ENCODE measurements around the gene MBTD1. TPM values are rescaled to one million over a fixed set of nuclear protein-coding genes. Genes with fewer than 3 reads are reported as not detected.

The MBTD1 gene
- total RNA-seq, 4 donors from 2014 or later, result 15.3 to 91.7 (median 25.8) TPM

DNA sequence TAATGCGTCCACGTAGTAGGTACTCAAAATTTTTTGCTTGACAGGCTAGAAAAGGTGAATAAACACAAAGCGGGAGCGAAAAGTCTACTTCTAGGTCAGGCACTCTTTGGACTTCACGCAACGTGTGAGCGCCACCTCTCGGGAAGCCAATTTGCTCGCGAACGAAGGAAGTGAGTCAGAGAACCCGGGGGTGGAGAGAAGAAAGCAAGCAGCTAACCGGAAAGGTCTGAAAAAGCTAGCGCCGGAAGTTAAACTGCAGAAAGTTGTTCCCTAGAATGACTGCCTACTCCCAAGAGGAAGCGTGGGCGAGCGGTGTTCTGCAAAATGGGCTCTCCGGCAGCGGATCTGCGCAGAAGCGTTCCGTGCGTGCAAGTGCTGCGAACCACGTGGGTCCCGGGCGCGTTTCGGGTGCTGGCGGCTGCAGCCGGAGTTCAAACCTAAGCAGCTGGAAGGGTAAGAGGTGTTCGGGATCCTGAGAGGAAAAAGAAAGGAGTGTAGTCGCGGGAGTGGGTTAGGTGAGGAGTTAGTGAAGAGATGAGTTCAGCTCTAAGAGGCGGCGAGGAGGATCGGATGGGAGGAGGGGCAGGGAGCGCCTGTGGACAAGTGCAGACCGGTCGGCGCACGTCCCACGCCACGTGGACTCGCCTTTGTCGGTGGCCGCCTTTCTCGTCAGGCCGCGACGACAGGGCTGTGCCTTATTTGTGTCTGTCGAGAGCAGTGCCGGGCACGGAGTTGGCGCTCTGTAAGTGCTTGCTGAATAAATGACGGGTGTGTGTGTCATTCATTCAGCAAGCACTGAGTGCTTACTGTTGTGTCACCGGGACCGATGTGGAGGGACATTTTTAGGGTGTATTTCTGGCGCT, 106.4 kb downstream of the MBTD1 start, which contains the start of gene NME1:
Gene NME1 (plus strand): TSS at position 350 of the 863 bp plus-strand sequence. CDS start 2,096 bp downstream, outside the sequence.
- Histone ChIP-seq H3K4me3 (peak within 1 kb of the TSS; percentile 63), H3K27me3 (no peaks in the 10 kb centered on the region), H3K9me3 (no peaks in the 10 kb centered on the region), H3K36me3 (peaks cover 9% of the 10 kb centered on the region), H3K4me1 (peaks cover 22% of the 10 kb centered on the region), H3K27ac (peak within 1 kb of the TSS; percentile 66)
- WGBS, result under 1% methylated on average over 60 of the region's 60 CpGs
- DNase-seq (ENCODE audit: low spot score in 2 of 2), result peak; percentile 98
- peak in 2 of 3 donors; percentile 82 to 97 for TF ChIP-seq POLR2AphosphoS5 (IDR thresholded peaks at IDR 0.05)
- no peak for TF ChIP-seq EP300 (IDR thresholded peaks at IDR 0.05)
- TF ChIP-seq, protein P1, sequence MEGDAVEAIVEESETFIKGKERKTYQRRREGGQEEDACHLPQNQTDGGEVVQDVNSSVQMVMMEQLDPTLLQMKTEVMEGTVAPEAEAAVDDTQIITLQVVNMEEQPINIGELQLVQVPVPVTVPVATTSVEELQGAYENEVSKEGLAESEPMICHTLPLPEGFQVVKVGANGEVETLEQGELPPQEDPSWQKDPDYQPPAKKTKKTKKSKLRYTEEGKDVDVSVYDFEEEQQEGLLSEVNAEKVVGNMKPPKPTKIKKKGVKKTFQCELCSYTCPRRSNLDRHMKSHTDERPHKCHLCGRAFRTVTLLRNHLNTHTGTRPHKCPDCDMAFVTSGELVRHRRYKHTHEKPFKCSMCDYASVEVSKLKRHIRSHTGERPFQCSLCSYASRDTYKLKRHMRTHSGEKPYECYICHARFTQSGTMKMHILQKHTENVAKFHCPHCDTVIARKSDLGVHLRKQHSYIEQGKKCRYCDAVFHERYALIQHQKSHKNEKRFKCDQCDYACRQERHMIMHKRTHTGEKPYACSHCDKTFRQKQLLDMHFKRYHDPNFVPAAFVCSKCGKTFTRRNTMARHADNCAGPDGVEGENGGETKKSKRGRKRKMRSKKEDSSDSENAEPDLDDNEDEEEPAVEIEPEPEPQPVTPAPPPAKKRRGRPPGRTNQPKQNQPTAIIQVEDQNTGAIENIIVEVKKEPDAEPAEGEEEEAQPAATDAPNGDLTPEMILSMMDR (IDR thresholded peaks at IDR 0.05), result peak; percentile 47 to 81

DNA sequence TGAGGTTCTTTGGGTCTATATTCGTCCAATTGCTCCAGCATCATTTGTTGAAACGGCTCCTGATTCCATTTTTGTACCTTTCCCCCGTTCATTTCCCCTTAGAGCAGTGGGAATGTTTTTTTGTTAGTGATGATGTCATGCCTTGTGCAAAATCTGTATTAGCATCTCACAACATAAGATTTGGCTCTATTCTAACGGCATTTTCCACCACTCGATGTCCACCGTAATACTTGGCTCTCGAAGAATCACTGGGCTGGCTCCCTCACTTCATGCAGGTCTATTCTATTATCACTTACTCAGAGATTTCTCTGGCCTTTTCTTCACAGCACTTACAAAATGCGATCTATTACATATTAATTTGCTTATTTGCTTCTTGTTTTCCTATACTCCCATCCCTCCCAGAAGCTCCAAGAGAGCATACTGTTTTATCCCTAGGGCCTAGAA, 107.1 kb downstream of the MBTD1 start:
- TF ChIP-seq POLR2AphosphoS5 (IDR thresholded peaks at IDR 0.05) (no peak), EP300 (IDR thresholded peaks at IDR 0.05) (no peak), POLR2A (IDR thresholded peaks at IDR 0.05) (no peak)
- TF ChIP-seq, protein P1 (IDR thresholded peaks at IDR 0.05), result no peak
- Histone ChIP-seq H3K4me1 (peaks cover 22% of the 10 kb centered on the region), H3K27ac (peak overlapping the region; percentile 66), H3K4me3 (peak overlapping the region; percentile 63), H3K36me3 (peaks cover 5% of the 10 kb centered on the region), H3K27me3 (no peaks in the 10 kb centered on the region), H3K9me3 (no peaks in the 10 kb centered on the region)
- 18% methylated on average over 8 of the region's 8 CpGs for WGBS
- DNase-seq (ENCODE audit: low spot score in 2 of 2), result no peak

DNA sequence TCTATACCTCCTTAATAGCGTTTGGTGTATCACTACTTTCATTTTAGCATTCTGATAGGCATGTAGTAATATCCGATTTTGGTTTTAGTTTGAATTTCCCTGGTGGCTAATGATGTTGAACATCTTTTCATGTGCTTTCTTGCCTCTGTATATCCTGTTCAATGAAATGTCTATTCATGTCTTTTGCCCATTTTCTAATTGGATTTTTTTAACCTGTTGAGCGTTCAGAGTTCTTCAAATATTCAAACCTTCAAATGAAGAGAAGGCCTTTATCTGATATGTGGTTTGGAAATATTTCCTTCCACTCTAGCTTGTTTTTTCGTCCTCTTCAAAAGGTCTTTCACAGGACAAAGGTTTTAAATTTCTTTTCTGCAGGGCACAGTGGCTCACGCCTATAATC, 108.9 kb downstream of the MBTD1 start:
- no peaks in the 10 kb centered on the region for H3K36me3 ChIP-seq
- no peak for DNase-seq (ENCODE audit: low spot score in 2 of 2)
- TF ChIP-seq EP300 (IDR thresholded peaks at IDR 0.05), result no peak
- TF ChIP-seq, protein P1 (IDR thresholded peaks at IDR 0.05), result no peak
- TF ChIP-seq POLR2AphosphoS5 (IDR thresholded peaks at IDR 0.05), result no peak
- TF ChIP-seq POLR2A (IDR thresholded peaks at IDR 0.05), result no peak
- no peaks in the 10 kb centered on the region for H3K9me3 ChIP-seq
- peaks cover 22% of the 10 kb centered on the region for H3K4me1 ChIP-seq
- H3K4me3 ChIP-seq, result no peak overlapping the region
- H3K27ac ChIP-seq, result no peak overlapping the region
- no peaks in the 10 kb centered on the region for H3K27me3 ChIP-seq
- 93% methylated on average over 5 of the region's 5 CpGs for WGBS

DNA sequence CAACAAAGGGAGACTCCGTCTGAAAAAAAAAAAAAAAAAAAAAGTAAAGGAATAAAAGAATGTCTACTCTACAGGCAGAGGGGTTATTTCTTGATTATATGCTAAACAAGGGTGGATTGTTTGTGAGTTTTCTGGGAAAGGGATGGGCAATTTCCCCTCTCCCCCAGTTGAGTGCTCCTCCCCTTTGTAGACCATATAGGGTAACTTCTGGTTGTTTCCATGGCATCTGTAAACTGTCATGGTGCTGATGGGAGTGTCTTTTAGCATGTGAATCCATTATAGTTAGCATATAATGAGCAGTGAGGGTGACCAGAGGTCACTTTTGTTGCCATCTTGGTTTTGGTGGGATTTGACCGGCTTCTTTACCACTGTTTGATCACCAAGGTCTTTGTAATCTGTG, 110.7 kb downstream of the MBTD1 start:
- DNase-seq (ENCODE audit: low spot score in 2 of 2), result no peak
- no peaks in the 10 kb centered on the region for H3K36me3 ChIP-seq
- no peak overlapping the region for H3K27ac ChIP-seq
- H3K4me3 ChIP-seq, result no peak overlapping the region
- peaks cover 12% of the 10 kb centered on the region for H3K4me1 ChIP-seq
- WGBS, result 79% methylated on average over 2 of the region's 2 CpGs
- TF ChIP-seq, protein P1 (IDR thresholded peaks at IDR 0.05), result no peak
- no peak for TF ChIP-seq POLR2AphosphoS5 (IDR thresholded peaks at IDR 0.05)
- TF ChIP-seq POLR2A (IDR thresholded peaks at IDR 0.05), result no peak
- TF ChIP-seq EP300 (IDR thresholded peaks at IDR 0.05), result no peak
- H3K27me3 ChIP-seq, result no peaks in the 10 kb centered on the region
- no peaks in the 10 kb centered on the region for H3K9me3 ChIP-seq

DNA sequence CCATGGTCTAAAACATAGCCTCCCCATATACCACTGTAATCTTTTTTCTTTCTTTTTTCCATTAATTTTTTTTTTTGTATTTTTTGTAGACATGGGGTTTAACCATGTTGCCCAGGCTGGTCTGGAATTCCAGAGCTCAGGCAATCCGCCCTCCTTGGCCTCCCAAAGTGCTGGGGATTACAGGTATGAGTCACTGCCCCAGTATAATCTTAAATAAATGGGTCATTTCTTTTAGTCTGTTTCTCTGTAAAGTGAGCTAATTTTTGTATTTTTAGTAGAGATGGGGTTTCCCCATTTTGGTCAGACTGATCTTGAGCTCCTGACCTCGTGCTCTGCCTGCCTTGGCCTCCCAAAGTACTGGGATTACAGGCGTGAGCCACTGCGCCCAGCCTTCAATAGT, 112.2 kb downstream of the MBTD1 start:
- no peaks in the 10 kb centered on the region for H3K27me3 ChIP-seq
- H3K36me3 ChIP-seq, result no peaks in the 10 kb centered on the region
- H3K4me3 ChIP-seq, result no peak overlapping the region
- H3K4me1 ChIP-seq, result peaks cover 4% of the 10 kb centered on the region
- no peak for DNase-seq (ENCODE audit: low spot score in 2 of 2)
- no peak overlapping the region for H3K27ac ChIP-seq
- TF ChIP-seq POLR2AphosphoS5 (IDR thresholded peaks at IDR 0.05) (no peak), EP300 (IDR thresholded peaks at IDR 0.05) (no peak), POLR2A (IDR thresholded peaks at IDR 0.05) (no peak)
- TF ChIP-seq, protein P1 (IDR thresholded peaks at IDR 0.05), result no peak
- H3K9me3 ChIP-seq, result no peaks in the 10 kb centered on the region
- WGBS, result 67% methylated on average over 4 of the region's 4 CpGs

Data from suprapubic skin (tissue), 4 donors.